Parathyroid adenoma (tissue), 2 donors: ENCODE results near the gene ARX.

ENCODE experiments used
- H2AFZ ChIP-seq: fragments of 300-600 bp; sonication (generic); one replicate; pipeline ENCODE4 v1.7.0; 2017; ENCODE audit warnings: antibody characterized with exemption, mild to moderate bottlenecking
- H3K27ac ChIP-seq: fragments of 300-600 bp; sonication (generic); one replicate; pipeline ENCODE4 v1.7.0; 2017
- H3K27me3 ChIP-seq: fragments of 300-600 bp; sonication (generic); one replicate; pipeline ENCODE4 v1.7.0; 2017; ENCODE audit warnings: low read length; ENCODE audit not compliant: control insufficient read depth, insufficient read depth
- H3K36me3 ChIP-seq: fragments of 300-600 bp; sonication (generic); one replicate; pipeline ENCODE4 v1.7.0; 2017; ENCODE audit warnings: low read length; ENCODE audit not compliant: control insufficient read depth, insufficient read depth
- H3K4me1 ChIP-seq: fragments of 300-600 bp; sonication (generic); one replicate; pipeline ENCODE4 v1.7.0; 2017; ENCODE audit warnings: control low read depth
- H3K4me2 ChIP-seq: fragments of 300-600 bp; sonication (generic); one replicate; pipeline ENCODE4 v1.7.0; 2017; ENCODE audit warnings: low read length
- H3K4me3 ChIP-seq: fragments of 300-600 bp; sonication (generic); one replicate; pipeline ENCODE4 v1.7.0; 2017; ENCODE audit warnings: low read depth, low read length
- H3K79me2 ChIP-seq: fragments of 300-600 bp; sonication (generic); one replicate; pipeline ENCODE4 v1.7.0; 2017; ENCODE audit warnings: control low read depth
- H3K9ac ChIP-seq: fragments of 300-600 bp; sonication (generic); one replicate; pipeline ENCODE4 v1.7.0; 2017; ENCODE audit warnings: mild to moderate bottlenecking
- H3K9me3 ChIP-seq: fragments of 300-600 bp; sonication (generic); one replicate; pipeline ENCODE4 v1.7.0; 2017; ENCODE audit warnings: low read length; ENCODE audit not compliant: control insufficient read depth
- CTCF ChIP-seq: fragments of 300-600 bp; sonication (generic); IDR thresholded peaks from one replicate; pipeline ENCODE4 v1.7.0; 2017; ENCODE audit warnings: antibody characterized with exemption, mild to moderate bottlenecking
- donor health status: primary hyperparathyroidism.

The ARX gene

GRCh38 chrX:25018682-25019081, 2.9 kb upstream of the ARX start:
- H3K27ac ChIP-seq: no peak overlapping the region
- H3K36me3 ChIP-seq: no peaks in the 10 kb centered on the region
- H3K4me3 ChIP-seq: no peak overlapping the region
- no peak for TF ChIP-seq CTCF
- no peaks in the 10 kb centered on the region for H3K9me3 ChIP-seq
- no peaks in the 10 kb centered on the region for H3K79me2 ChIP-seq
- peaks cover 4% of the 10 kb centered on the region for H3K27me3 ChIP-seq
- H3K4me2 ChIP-seq: no peak overlapping the region
- no peak overlapping the region for H3K9ac ChIP-seq
- no peak overlapping the region for H2AFZ ChIP-seq
- no peaks in the 10 kb centered on the region for H3K4me1 ChIP-seq

GRCh38 chrX:25017667-25018247, 2.0 kb upstream of the ARX start:
- no peak overlapping the region for H3K9ac ChIP-seq
- H3K36me3 ChIP-seq: no peaks in the 10 kb centered on the region
- H3K4me3 ChIP-seq: no peak overlapping the region
- H3K27ac ChIP-seq: no peak overlapping the region
- peaks cover 4% of the 10 kb centered on the region for H3K27me3 ChIP-seq
- no peaks in the 10 kb centered on the region for H3K9me3 ChIP-seq
- no peak for TF ChIP-seq CTCF
- H3K4me2 ChIP-seq: no peak overlapping the region
- no peaks in the 10 kb centered on the region for H3K79me2 ChIP-seq
- H2AFZ ChIP-seq: no peak overlapping the region
- H3K4me1 ChIP-seq: no peaks in the 10 kb centered on the region

GRCh38 chrX:25016938-25017598, 1.3 kb upstream of the ARX start:
- H3K9ac ChIP-seq: no peak overlapping the region
- no peaks in the 10 kb centered on the region for H3K9me3 ChIP-seq
- H3K27me3 ChIP-seq: peaks cover 4% of the 10 kb centered on the region
- no peaks in the 10 kb centered on the region for H3K79me2 ChIP-seq
- H3K4me3 ChIP-seq: no peak overlapping the region
- no peak overlapping the region for H3K27ac ChIP-seq
- no peak overlapping the region for H2AFZ ChIP-seq
- no peak for TF ChIP-seq CTCF
- H3K4me2 ChIP-seq: no peak overlapping the region
- no peaks in the 10 kb centered on the region for H3K36me3 ChIP-seq
- no peaks in the 10 kb centered on the region for H3K4me1 ChIP-seq

- peaks cover 4% of the 10 kb centered on the region for H3K27me3 ChIP-seq
- no peak overlapping the region for H3K9ac ChIP-seq
- no peaks in the 10 kb centered on the region for H3K4me1 ChIP-seq
- H2AFZ ChIP-seq: no peak overlapping the region
- TF ChIP-seq CTCF: no peak
- no peak overlapping the region for H3K4me2 ChIP-seq
- H3K27ac ChIP-seq: no peak overlapping the region
- no peak overlapping the region for H3K4me3 ChIP-seq
- H3K9me3 ChIP-seq: no peaks in the 10 kb centered on the region
- no peaks in the 10 kb centered on the region for H3K79me2 ChIP-seq
- no peaks in the 10 kb centered on the region for H3K36me3 ChIP-seq
Measured at GRCh38 chrX:25016361-25016671, 551 bp upstream of the ARX start.

- H2AFZ ChIP-seq: no peak overlapping the region
- H3K4me1 ChIP-seq: no peaks in the 10 kb centered on the region
- peaks cover 4% of the 10 kb centered on the region for H3K27me3 ChIP-seq
- H3K9me3 ChIP-seq: no peaks in the 10 kb centered on the region
- H3K4me2 ChIP-seq: no peak overlapping the region
- no peaks in the 10 kb centered on the region for H3K36me3 ChIP-seq
- H3K4me3 ChIP-seq: no peak overlapping the region
- no peak overlapping the region for H3K27ac ChIP-seq
- H3K79me2 ChIP-seq: no peaks in the 10 kb centered on the region
- no peak overlapping the region for H3K9ac ChIP-seq
- no peak for TF ChIP-seq CTCF
Measured at GRCh38 chrX:25014366-25014838, 1.4 kb downstream of the ARX start.
